ENCODE measurements around the gene ZFP14. TPM values are rescaled to one million over a fixed set of nuclear protein-coding genes. Genes with fewer than 3 reads are reported as not detected.
"Not testable (repeated sequence)": the region's sequence is repeated elsewhere in the genome, so short reads cannot be mapped to it uniquely, and the experiment has no call there.

Gene ZFP14
- total RNA-seq, 1 donor from 2014 or later: 0.83 TPM

- DNase-seq (ENCODE audit: low spot score): no peak
Observed at GRCh38 chr19:36392916-36393673, 14.1 kb upstream of the ZFP14 start.

DNA sequence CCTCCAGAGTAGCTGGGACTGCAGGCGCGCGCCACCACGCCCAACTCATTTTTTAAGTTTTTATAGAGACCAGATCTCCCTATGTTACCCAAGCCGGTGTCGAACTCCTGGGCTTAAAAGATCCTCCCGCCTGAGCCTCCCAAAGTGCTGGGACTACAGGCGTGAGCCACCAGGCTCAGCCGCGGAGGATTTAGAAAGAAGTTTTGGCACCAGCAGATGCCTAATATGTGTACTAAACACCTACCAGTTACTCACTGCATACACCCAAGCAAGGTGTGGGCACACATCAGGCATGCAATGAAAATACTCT, 464 bp upstream of the ZFP14 start:
- Mint-ChIP-seq H3K4me3 (peak overlapping the region; percentile 86), H3K27me3 (ENCODE audit: insufficient read depth) (no peaks in the 10 kb centered on the region), H3K4me1 (ENCODE audit: low read depth) (peaks cover 13% of the 10 kb centered on the region), H3K9me3 (peaks cover 29% of the 10 kb centered on the region), H3K27ac (no peak overlapping the region), H3K36me3 (ENCODE audit: low read depth) (no peaks in the 10 kb centered on the region)
- intact Hi-C loops (cut with micrococcal nuclease): loop anchor here (1.0 to 10.0 kb wide), 15 partner anchors 39 to 991 kb away; partner anchors contain the start of genes ZFP82, ZNF260, ZNF345 and ZNF382
- no peak for DNase-seq (ENCODE audit: low spot score)

More at GRCh38 chr19:36392916-36393673, 14.1 kb upstream of the ZFP14 start:
- Mint-ChIP-seq H3K27me3 (ENCODE audit: insufficient read depth) (no peaks in the 10 kb centered on the region), H3K27ac (no peak overlapping the region), H3K4me1 (ENCODE audit: low read depth) (no peaks in the 10 kb centered on the region), H3K9me3 (peaks cover 55% of the 10 kb centered on the region), H3K36me3 (ENCODE audit: low read depth) (peaks cover 47% of the 10 kb centered on the region), H3K4me3 (no peak overlapping the region)
- intact Hi-C loops (cut with micrococcal nuclease): no loop called here

DNA sequence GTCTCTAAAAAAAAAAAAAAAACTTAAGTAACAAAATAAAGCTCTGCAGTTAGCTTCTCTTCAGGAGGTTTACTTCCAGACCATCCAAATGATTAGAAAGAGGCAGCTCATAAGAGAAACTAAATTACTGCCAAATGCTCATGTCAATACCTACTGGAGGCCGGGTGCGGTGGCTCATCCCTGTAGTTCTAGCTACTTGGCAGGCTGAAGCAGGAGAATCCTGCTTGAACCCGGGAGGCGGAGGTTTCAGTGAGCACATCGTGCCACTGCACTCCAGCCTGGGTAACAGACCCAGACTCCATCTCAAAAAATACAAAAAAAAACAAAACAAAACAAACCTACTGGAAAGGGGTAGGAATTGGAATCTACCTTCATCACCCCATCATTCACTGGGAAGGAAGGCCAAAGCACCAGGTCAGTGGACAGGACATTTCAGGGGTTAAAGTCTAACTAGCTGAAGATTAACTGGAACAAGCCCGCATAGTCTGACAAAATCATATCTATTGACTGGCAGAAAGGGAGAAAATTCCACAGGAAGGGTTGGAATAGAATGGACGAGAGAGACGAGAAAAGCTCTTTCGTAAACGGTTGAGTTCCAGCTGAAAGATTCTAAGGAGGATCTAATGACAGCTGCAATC, 1.3 kb downstream of the ZFP14 start:
- intact Hi-C loops (cut with micrococcal nuclease): loop anchor here (2.0 to 10.0 kb wide), 7 partner anchors 47 to 993 kb away; partner anchors contain the start of genes ZNF382, ZNF383, ZNF527 and ZNF568
- peaks cover under 1% of the 10 kb centered on the region for H3K36me3 Mint-ChIP-seq (ENCODE audit: low read depth)
- H3K27ac Mint-ChIP-seq: peak overlapping the region; percentile 73
- H3K27me3 Mint-ChIP-seq (ENCODE audit: insufficient read depth): no peaks in the 10 kb centered on the region
- peaks cover 13% of the 10 kb centered on the region for H3K4me1 Mint-ChIP-seq (ENCODE audit: low read depth)
- no peak for DNase-seq (ENCODE audit: low spot score)
- H3K9me3 Mint-ChIP-seq: peaks cover 27% of the 10 kb centered on the region
- H3K4me3 Mint-ChIP-seq: peak overlapping the region; percentile 86

DNA sequence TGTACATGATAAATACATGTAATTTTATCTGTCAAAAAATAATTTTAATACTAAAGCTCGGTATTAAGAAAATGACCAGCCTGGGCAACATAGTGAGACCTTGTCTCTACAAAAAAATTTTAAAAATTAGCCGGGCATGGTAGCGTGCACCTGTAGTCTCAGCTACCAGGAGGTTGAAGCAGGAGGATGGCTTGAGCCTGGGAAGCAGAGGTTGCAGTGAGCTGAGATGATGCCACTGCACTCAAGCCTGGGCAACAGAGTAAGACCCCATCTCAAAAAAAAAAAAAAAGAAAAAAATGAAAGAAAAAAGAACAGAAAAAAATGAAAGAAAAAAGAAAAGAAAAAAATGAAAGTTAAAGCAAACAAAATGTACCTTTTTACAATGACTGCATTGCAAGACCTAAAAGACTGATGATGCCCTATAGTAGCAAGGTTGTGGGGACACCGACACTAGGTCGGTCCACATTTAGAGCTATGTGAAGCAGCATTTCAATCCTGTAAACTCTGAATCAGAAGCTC, 5.3 kb downstream of the ZFP14 start:
- intact Hi-C loops (cut with micrococcal nuclease): loop anchor here (10.0 kb wide), 3 partner anchors 231 to 541 kb away; partner anchors contain the start of genes ZNF382, ZNF568, ZNF790 and ZNF829
- no peak overlapping the region for H3K4me3 Mint-ChIP-seq

DNA sequence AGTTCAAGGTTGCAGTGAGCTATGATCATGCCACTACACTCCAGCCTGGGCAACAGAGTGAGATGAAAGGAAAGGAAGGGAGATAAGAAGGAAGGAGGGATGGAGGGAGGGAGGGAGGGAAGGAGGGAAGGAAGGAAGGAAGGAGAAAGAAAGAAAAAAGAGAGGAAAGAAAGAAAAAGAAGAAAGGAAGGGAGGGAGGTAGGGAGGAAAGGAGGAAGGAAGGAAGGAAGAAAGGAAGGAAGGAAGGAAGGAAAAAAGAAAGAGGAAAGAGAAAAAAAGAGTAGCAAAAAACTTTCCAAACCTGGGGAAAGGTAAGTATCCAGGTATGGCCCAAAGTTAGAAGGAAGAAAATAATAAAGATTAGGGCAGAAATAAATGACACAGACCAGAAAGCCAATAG, 7.1 kb downstream of the ZFP14 start:
- no peak for DNase-seq (ENCODE audit: low spot score)
- intact Hi-C loops (cut with micrococcal nuclease): loop anchor here (10.0 kb wide), 3 partner anchors 233 to 543 kb away; partner anchors contain the start of genes ZNF382, ZNF568, ZNF790 and ZNF829
- no peak overlapping the region for H3K27ac Mint-ChIP-seq
- H3K4me1 Mint-ChIP-seq (ENCODE audit: low read depth): no peaks in the 10 kb centered on the region
- H3K4me3 Mint-ChIP-seq: no peak overlapping the region
- H3K36me3 Mint-ChIP-seq (ENCODE audit: low read depth): peaks cover 22% of the 10 kb centered on the region
- peaks cover 46% of the 10 kb centered on the region for H3K9me3 Mint-ChIP-seq
- H3K27me3 Mint-ChIP-seq (ENCODE audit: insufficient read depth): no peaks in the 10 kb centered on the region

More for the DNA sequence above, 5.3 kb downstream of the ZFP14 start:
- H3K27ac Mint-ChIP-seq: no peak overlapping the region
- peaks cover 12% of the 10 kb centered on the region for H3K4me1 Mint-ChIP-seq (ENCODE audit: low read depth)
- peaks cover 12% of the 10 kb centered on the region for H3K36me3 Mint-ChIP-seq (ENCODE audit: low read depth)
- H3K9me3 Mint-ChIP-seq: peaks cover 44% of the 10 kb centered on the region
- DNase-seq (ENCODE audit: low spot score): no peak
- no peaks in the 10 kb centered on the region for H3K27me3 Mint-ChIP-seq (ENCODE audit: insufficient read depth)

GRCh38 chr19:36363845-36364244, 15.2 kb downstream of the ZFP14 start:
- Mint-ChIP-seq H3K9me3 (peaks cover 49% of the 10 kb centered on the region), H3K36me3 (ENCODE audit: low read depth) (peaks cover 44% of the 10 kb centered on the region), H3K4me3 (no peak overlapping the region), H3K27ac (no peak overlapping the region), H3K4me1 (ENCODE audit: low read depth) (no peaks in the 10 kb centered on the region), H3K27me3 (ENCODE audit: insufficient read depth) (no peaks in the 10 kb centered on the region)
- DNase-seq (ENCODE audit: low spot score): no peak
- intact Hi-C loops (cut with micrococcal nuclease): no loop called here

DNA sequence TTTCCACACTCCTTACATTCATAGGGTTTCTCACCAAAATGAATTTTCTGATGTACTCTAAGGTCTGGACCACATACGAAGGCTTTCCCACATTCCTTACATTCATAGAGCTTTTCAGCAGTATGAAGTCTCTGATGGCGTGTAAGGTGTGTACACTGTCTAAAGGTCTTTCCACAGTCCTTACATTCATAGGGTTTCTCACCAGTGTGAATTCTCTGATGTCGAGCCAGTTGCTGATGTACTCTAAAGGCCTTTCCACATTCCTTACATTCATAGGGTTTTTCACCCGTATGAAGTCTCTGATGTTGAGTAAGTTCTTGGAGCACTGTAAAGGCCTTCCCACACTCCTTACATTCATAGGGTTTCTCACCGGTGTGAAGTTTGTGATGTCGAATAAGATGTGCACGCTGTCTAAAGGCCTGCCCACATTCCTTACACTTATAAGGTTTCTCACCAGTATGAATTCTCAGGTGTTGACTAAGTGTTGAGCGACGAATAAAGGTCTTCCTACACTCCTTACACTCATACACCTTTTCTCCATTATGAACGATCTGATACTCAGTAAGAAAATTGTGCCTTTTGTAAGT, 38.1 kb downstream of the ZFP14 start:
- Mint-ChIP-seq H3K27me3 (ENCODE audit: insufficient read depth) (no peaks in the 10 kb centered on the region), H3K4me3 (no peak overlapping the region), H3K4me1 (ENCODE audit: low read depth) (no peaks in the 10 kb centered on the region), H3K9me3 (peaks cover 77% of the 10 kb centered on the region), H3K36me3 (ENCODE audit: low read depth) (peaks cover 14% of the 10 kb centered on the region), H3K27ac (no peak overlapping the region)
- DNase-seq (ENCODE audit: low spot score): no peak
- intact Hi-C loops (cut with micrococcal nuclease): no loop called here

DNA sequence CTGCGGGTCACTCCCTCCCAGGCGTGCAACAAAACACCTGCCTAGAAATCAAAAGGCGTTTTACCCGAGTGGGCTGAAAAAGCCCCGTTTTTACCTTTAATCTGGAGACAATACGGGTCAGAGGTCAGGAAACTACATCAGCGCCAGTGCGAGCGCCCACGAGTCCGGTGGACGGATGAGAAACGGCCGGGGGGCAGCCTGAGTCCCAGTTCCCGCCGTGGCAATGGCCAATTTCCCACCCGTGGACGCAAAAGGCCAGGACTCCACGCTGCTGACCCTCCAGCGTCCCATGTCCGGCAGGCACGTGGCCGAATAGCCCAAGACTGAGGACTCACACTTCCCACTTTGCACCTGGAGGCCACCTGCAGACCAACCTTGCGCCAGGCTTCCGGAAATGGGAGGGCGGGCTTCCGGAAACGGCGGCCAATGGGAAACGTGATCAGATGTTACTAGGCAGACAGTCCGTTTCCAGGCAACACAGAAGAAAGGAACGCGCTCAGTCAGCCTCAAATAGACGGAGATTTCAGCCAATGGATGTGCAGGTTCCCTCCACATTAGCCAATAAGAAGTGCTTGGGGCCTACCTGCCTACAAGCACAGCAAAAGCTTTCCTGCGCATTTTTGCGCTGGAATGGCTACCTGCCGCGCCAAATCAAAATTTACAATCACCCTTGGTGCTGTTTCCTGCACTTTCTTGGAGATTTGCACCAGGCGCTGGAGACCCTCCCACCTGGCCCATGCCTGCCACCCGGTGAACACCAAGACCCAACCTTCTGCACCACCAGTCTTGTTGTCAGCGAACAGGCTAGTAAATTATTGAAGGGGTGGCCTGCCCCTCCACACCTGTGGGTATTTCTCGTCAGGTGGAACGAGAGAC, 47.4 kb downstream of the ZFP14 start:
- H3K4me1 Mint-ChIP-seq (ENCODE audit: low read depth): no peaks in the 10 kb centered on the region
- no peak overlapping the region for H3K27ac Mint-ChIP-seq
- intact Hi-C loops (cut with micrococcal nuclease): loop anchor here (2.0 kb wide), 1 partner anchor 47 kb away; the partner anchor contains the start of gene ZFP14
- H3K27me3 Mint-ChIP-seq (ENCODE audit: insufficient read depth): no peaks in the 10 kb centered on the region
- DNase-seq (ENCODE audit: low spot score): peak; percentile 39
- peaks cover 68% of the 10 kb centered on the region for H3K9me3 Mint-ChIP-seq
- H3K36me3 Mint-ChIP-seq (ENCODE audit: low read depth): peaks cover 6% of the 10 kb centered on the region
- H3K4me3 Mint-ChIP-seq: peak overlapping the region; percentile 70

- no peak overlapping the region for H3K27ac Mint-ChIP-seq
- H3K4me1 Mint-ChIP-seq (ENCODE audit: low read depth): no peaks in the 10 kb centered on the region
- DNase-seq (ENCODE audit: low spot score): no peak
- peaks cover 6% of the 10 kb centered on the region for H3K36me3 Mint-ChIP-seq (ENCODE audit: low read depth)
- peaks cover 74% of the 10 kb centered on the region for H3K9me3 Mint-ChIP-seq
- intact Hi-C loops (cut with micrococcal nuclease): loop anchor here (2.0 kb wide), 1 partner anchor 49 kb away; the partner anchor contains the start of gene ZFP14
- H3K4me3 Mint-ChIP-seq: no peak overlapping the region
- H3K27me3 Mint-ChIP-seq (ENCODE audit: insufficient read depth): no peaks in the 10 kb centered on the region
Observed at GRCh38 chr19:36330216-36330615, 48.8 kb downstream of the ZFP14 start.

GRCh38 chr19:36329534-36329933, 49.5 kb downstream of the ZFP14 start:
- DNase-seq (ENCODE audit: low spot score); H3K4me1 Mint-ChIP-seq (ENCODE audit: low read depth); H3K36me3 Mint-ChIP-seq (ENCODE audit: low read depth); H3K27me3 Mint-ChIP-seq (ENCODE audit: insufficient read depth); H3K27ac Mint-ChIP-seq; intact Hi-C loops (cut with micrococcal nuclease): not testable (repeated sequence)
- Mint-ChIP-seq H3K9me3 (peaks cover 80% of the 10 kb centered on the region), H3K4me3 (peak overlapping the region; percentile 29)

- DNase-seq (ENCODE audit: low spot score); intact Hi-C loops (cut with micrococcal nuclease); H3K27me3 Mint-ChIP-seq (ENCODE audit: insufficient read depth); H3K4me1 Mint-ChIP-seq (ENCODE audit: low read depth); H3K36me3 Mint-ChIP-seq (ENCODE audit: low read depth); H3K4me3 Mint-ChIP-seq; H3K27ac Mint-ChIP-seq: not testable (repeated sequence)
- peaks cover 80% of the 10 kb centered on the region for H3K9me3 Mint-ChIP-seq
Observed at GRCh38 chr19:36326649-36327048, 52.4 kb downstream of the ZFP14 start.

DNA sequence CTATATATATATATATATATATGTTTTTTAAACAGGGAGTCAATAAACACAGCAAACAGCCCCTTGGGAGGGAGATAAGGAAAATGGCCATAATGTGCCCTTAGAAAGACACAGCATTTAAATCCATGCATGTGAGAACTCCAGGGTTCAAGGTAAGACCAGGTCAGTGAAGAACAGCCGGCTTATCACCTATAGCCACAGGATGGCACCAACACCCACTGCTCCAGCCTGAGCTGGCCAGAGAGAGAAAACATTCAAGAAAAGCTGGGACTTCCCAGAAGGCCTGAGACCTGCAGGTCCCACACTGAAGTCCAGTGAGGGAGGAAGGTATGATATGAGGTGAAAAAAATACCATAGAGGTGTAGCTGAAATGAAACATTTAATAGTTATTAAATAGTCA, 63.8 kb downstream of the ZFP14 start:
- H3K27me3 Mint-ChIP-seq (ENCODE audit: insufficient read depth); DNase-seq (ENCODE audit: low spot score); intact Hi-C loops (cut with micrococcal nuclease); H3K4me1 Mint-ChIP-seq (ENCODE audit: low read depth); H3K4me3 Mint-ChIP-seq; H3K36me3 Mint-ChIP-seq (ENCODE audit: low read depth); H3K27ac Mint-ChIP-seq: not testable (repeated sequence)
- peaks cover 18% of the 10 kb centered on the region for H3K9me3 Mint-ChIP-seq
